HEK293 (cell line): ENCODE measurements around the gene BRWD1.
A peak's percentile ranks its signal among the peaks of the same experiment; 100 is the strongest.

Source experiments
- CTCF ChIA-PET: fragments of 350-600 bp; formaldehyde crosslinking; extraction: SDS; loops from one replicate; lab custom pipeline; 2021; ENCODE audit warnings: antibody characterized with exemption; lab: Yijun Ruan, JAX
- POLR2A ChIA-PET: fragments of 300-600 bp; formaldehyde crosslinking; extraction: SDS; loops from one replicate; lab custom pipeline; 2020; ENCODE audit warnings: antibody characterized with exemption, inconsistent platforms; lab: Yijun Ruan, JAX
- H3K27ac ChIP-seq: fragments of 200-500 bp; sonication (Bioruptor generic); 2 replicates; pipeline ENCODE4 v1.5.1; 2014; ENCODE audit warnings: low read depth, low read length, control low read depth, inconsistent platforms; ENCODE audit errors: extremely low read depth
- H3K36me3 ChIP-seq, 2 experiments: fragments of 200-500 bp in 1 of 2; sonication (Bioruptor generic) in 1 of 2; 1 replicate in 1 of 2; 2 replicates in 1 of 2; pipeline ENCODE4 v1.5.1; 2014 to 2017; ENCODE audit warnings: inconsistent platforms in 2 of 2, low read length in 2 of 2; ENCODE audit not compliant: control insufficient read depth in 2 of 2, insufficient read depth in 1 of 2
- H3K4me1 ChIP-seq: fragments of 200-500 bp; sonication (Bioruptor generic); 2 replicates; pipeline ENCODE4 v1.5.1; 2014; ENCODE audit warnings: mild to moderate bottlenecking, low read length, inconsistent platforms; ENCODE audit not compliant: control insufficient read depth, insufficient read depth
- H3K4me3 ChIP-seq: 2 replicates; pipeline ENCODE4 v1.5.1; 2011; ENCODE audit warnings: low read depth, mild to moderate bottlenecking, control low read depth, low read length, moderate library complexity
- H3K9me3 ChIP-seq: fragments of 200-500 bp; sonication (Bioruptor generic); 2 replicates; pipeline ENCODE4 v1.5.1; 2014; ENCODE audit warnings: low read depth, low read length, inconsistent platforms; ENCODE audit not compliant: control insufficient read depth, insufficient read depth
- GLIS1 ChIP-seq: fragments of 450-650 bp; formaldehyde crosslinking; IDR thresholded peaks from 2 replicates; pipeline ENCODE4 v1.5.1; 2016; ENCODE audit warnings: missing biosample characterization, missing genetic modification characterization
- INSM2 ChIP-seq: fragments of 450-650 bp; formaldehyde crosslinking; IDR thresholded peaks from 2 replicates; pipeline ENCODE4 v1.5.1; 2016; ENCODE audit warnings: missing biosample characterization, missing genetic modification characterization
- KLF1 ChIP-seq: fragments of 450-650 bp; formaldehyde crosslinking; IDR thresholded peaks from 2 replicates; pipeline ENCODE4 v1.5.1; 2016; ENCODE audit warnings: missing biosample characterization, missing genetic modification characterization
- KLF16 ChIP-seq: fragments of 450-650 bp; formaldehyde crosslinking; IDR thresholded peaks from 2 replicates; pipeline ENCODE4 v1.5.1; 2017; ENCODE audit warnings: missing biosample characterization, missing genetic modification characterization
- KLF7 ChIP-seq: fragments of 450-650 bp; formaldehyde crosslinking; IDR thresholded peaks from 2 replicates; pipeline ENCODE4 v1.5.1; 2016; ENCODE audit warnings: missing biosample characterization, missing genetic modification characterization, borderline replicate concordance
- PRDM2 ChIP-seq: fragments of 450-650 bp; formaldehyde crosslinking; IDR thresholded peaks from 2 replicates; pipeline ENCODE4 v1.5.1; 2016; ENCODE audit warnings: missing biosample characterization, missing genetic modification characterization, borderline replicate concordance
- PRDM4 ChIP-seq: fragments of 450-650 bp; formaldehyde crosslinking; IDR thresholded peaks from 2 replicates; pipeline ENCODE4 v1.5.1; 2017; ENCODE audit warnings: missing biosample characterization, missing genetic modification characterization
- SALL2 ChIP-seq: fragments of 450-650 bp; formaldehyde crosslinking; IDR thresholded peaks from 2 replicates; pipeline ENCODE4 v1.5.0; 2017; ENCODE audit warnings: missing biosample characterization, mild to moderate bottlenecking, missing genetic modification characterization, borderline replicate concordance
- SP3 ChIP-seq: fragments of 450-650 bp; formaldehyde crosslinking; IDR thresholded peaks from 2 replicates; pipeline ENCODE4 v1.5.1; 2016; ENCODE audit warnings: missing biosample characterization, missing genetic modification characterization
- WT1 ChIP-seq: fragments of 450-650 bp; formaldehyde crosslinking; IDR thresholded peaks from 2 replicates; pipeline ENCODE4 v1.5.1; 2016; ENCODE audit warnings: missing biosample characterization, missing genetic modification characterization
- YY1 ChIP-seq: fragments of 450-650 bp; formaldehyde crosslinking; IDR thresholded peaks from 2 replicates; pipeline ENCODE4 v1.5.1; 2018; ENCODE audit warnings: missing biosample characterization, missing genetic modification characterization
- ZFP37 ChIP-seq: fragments of 450-650 bp; formaldehyde crosslinking; IDR thresholded peaks from 2 replicates; pipeline ENCODE4 v1.5.1; 2016; ENCODE audit warnings: missing biosample characterization, missing genetic modification characterization
- ZIC2 ChIP-seq: fragments of 450-650 bp; formaldehyde crosslinking; IDR thresholded peaks from 2 replicates; pipeline ENCODE4 v1.5.1; 2016; ENCODE audit warnings: missing biosample characterization, missing genetic modification characterization
- ZNF239 ChIP-seq: fragments of 450-650 bp; formaldehyde crosslinking; IDR thresholded peaks from 2 replicates; pipeline ENCODE4 v1.5.1; 2016; ENCODE audit warnings: missing biosample characterization, missing genetic modification characterization
- ZNF37A ChIP-seq: fragments of 450-650 bp; IDR thresholded peaks from 2 replicates; pipeline ENCODE4 v1.5.1; 2018; ENCODE audit warnings: missing biosample characterization, missing genetic modification characterization
- ZNF394 ChIP-seq: fragments of 450-650 bp; formaldehyde crosslinking; IDR thresholded peaks from 2 replicates; pipeline ENCODE4 v1.5.1; 2016; ENCODE audit warnings: missing biosample characterization, missing genetic modification characterization, mild to moderate bottlenecking, moderate library complexity, borderline replicate concordance
- ZNF510 ChIP-seq: fragments of 450-650 bp; formaldehyde crosslinking; IDR thresholded peaks from 2 replicates; pipeline ENCODE4 v1.5.1; 2018; ENCODE audit warnings: mild to moderate bottlenecking, missing genetic modification characterization, missing biosample characterization; ENCODE audit not compliant: insufficient replicate concordance
- ZNF549 ChIP-seq: fragments of 450-650 bp; IDR thresholded peaks from 2 replicates; pipeline ENCODE4 v1.5.1; 2018; ENCODE audit warnings: missing biosample characterization, missing genetic modification characterization, mild to moderate bottlenecking, inconsistent platforms, moderate library complexity
- ZNF600 ChIP-seq: fragments of 450-650 bp; formaldehyde crosslinking; IDR thresholded peaks from 2 replicates; pipeline ENCODE4 v1.5.1; 2016; ENCODE audit warnings: missing biosample characterization, missing genetic modification characterization
- ZNF76 ChIP-seq: fragments of 450-650 bp; formaldehyde crosslinking; IDR thresholded peaks from 2 replicates; pipeline ENCODE4; 2016; ENCODE audit warnings: low read depth, missing biosample characterization, missing genetic modification characterization, borderline replicate concordance
- ZNF791 ChIP-seq: fragments of 450-650 bp; formaldehyde crosslinking; IDR thresholded peaks from 2 replicates; pipeline ENCODE4 v1.5.1; 2016; ENCODE audit warnings: missing biosample characterization, missing genetic modification characterization
- ZSCAN30 ChIP-seq: fragments of 450-650 bp; IDR thresholded peaks from 2 replicates; pipeline ENCODE4 v1.5.1; 2018; ENCODE audit warnings: missing biosample characterization, mild to moderate bottlenecking, missing genetic modification characterization, moderate library complexity

Gene BRWD1

GRCh38 chr21:39312112-39313041 is 1.1 kb downstream of the BRWD1 start (continued):
- TF ChIP-seq KLF1 (tag by site-specific recombination) (peak; percentile 92), WT1 (tag by site-specific recombination) (no peak; the same call in 1 of the 2 replicates), KLF16 (tag by site-specific recombination) (peak; percentile 82), ZIC2 (tag by site-specific recombination) (peak; percentile 69), INSM2 (tag by site-specific recombination) (peak; percentile 30; the same call in 1 of the 2 replicates)

- TF ChIP-seq ZNF239 (tag by site-specific recombination) (no peak), YY1 (tag by site-specific recombination) (no peak), PRDM4 (no peak), ZNF549 (no peak), KLF1 (tag by site-specific recombination) (no peak), ZNF394 (no peak), KLF7 (no peak), ZNF791 (tag by site-specific recombination) (no peak)
- CTCF ChIA-PET: no interaction called here
- H3K4me3 ChIP-seq: no peak overlapping the region
- H3K9me3 ChIP-seq: no peaks in the 10 kb centered on the region
- POLR2A ChIA-PET: interaction anchor here (3.0 to 3.4 kb wide), 2 partner anchors 75 to 127 kb away, joined by 31 to 32 read pairs; partner anchors contain the start of gene PSMG1
- peaks cover 33 to 40% of the 10 kb centered on the region in 2 experiments for H3K36me3 ChIP-seq
- H3K27ac ChIP-seq: no peak overlapping the region
- H3K4me1 ChIP-seq: peaks cover 6% of the 10 kb centered on the region; the same call in 1 of the 2 replicates
These were observed 2.3 kb downstream of the BRWD1 start for GRCh38 chr21:39311164-39311563.

GRCh38 chr21:39307466-39307865 is 6.0 kb downstream of the BRWD1 start:
- Histone ChIP-seq H3K4me1 (peaks cover 6% of the 10 kb centered on the region; the same call in 1 of the 2 replicates), H3K9me3 (no peaks in the 10 kb centered on the region), H3K36me3 (peaks cover 48 to 65% of the 10 kb centered on the region in 2 experiments), H3K4me3 (no peak overlapping the region), H3K27ac (no peak overlapping the region)
- ChIA-PET POLR2A (no interaction called here), CTCF (interaction anchor here (0.7 kb wide), 1 partner anchor 80 kb away, joined by 3 read pairs; no protein-coding TSS in a partner anchor)
- no peak for TF ChIP-seq ZSCAN30 (tag by site-specific recombination)
- no peak for TF ChIP-seq GLIS1 (tag by site-specific recombination)
- no peak for TF ChIP-seq ZNF37A (tag by site-specific recombination)
- TF ChIP-seq KLF7: no peak
- no peak for TF ChIP-seq SP3 (tag by site-specific recombination)
- no peak for TF ChIP-seq ZFP37 (tag by site-specific recombination)
- no peak for TF ChIP-seq ZNF510
- no peak for TF ChIP-seq ZNF600 (tag by site-specific recombination)
- no peak for TF ChIP-seq SALL2 (tag by site-specific recombination)
- TF ChIP-seq ZNF76 (tag by site-specific recombination): no peak
- no peak for TF ChIP-seq PRDM2
